OCI-LY3 (cell line): ENCODE measurements around the gene COMMD3.

ENCODE experiments used
- EZH2phosphoT487 ChIP-seq: fragments of 200-600 bp; shearing (Covaris generic); IDR thresholded peaks from 2 replicates; pipeline ENCODE4 v1.6.1; 2018; ENCODE audit warnings: antibody characterized with exemption, mixed run types, low read depth
- TF ChIP-seq, protein P1 (sequence below): fragments of 200-600, 300-600 bp; sonication (generic); IDR thresholded peaks from 2 replicates; pipeline ENCODE4 v1.5.1; 2014; ENCODE audit warnings: antibody characterized with exemption, low read length, low read depth

DNA sequence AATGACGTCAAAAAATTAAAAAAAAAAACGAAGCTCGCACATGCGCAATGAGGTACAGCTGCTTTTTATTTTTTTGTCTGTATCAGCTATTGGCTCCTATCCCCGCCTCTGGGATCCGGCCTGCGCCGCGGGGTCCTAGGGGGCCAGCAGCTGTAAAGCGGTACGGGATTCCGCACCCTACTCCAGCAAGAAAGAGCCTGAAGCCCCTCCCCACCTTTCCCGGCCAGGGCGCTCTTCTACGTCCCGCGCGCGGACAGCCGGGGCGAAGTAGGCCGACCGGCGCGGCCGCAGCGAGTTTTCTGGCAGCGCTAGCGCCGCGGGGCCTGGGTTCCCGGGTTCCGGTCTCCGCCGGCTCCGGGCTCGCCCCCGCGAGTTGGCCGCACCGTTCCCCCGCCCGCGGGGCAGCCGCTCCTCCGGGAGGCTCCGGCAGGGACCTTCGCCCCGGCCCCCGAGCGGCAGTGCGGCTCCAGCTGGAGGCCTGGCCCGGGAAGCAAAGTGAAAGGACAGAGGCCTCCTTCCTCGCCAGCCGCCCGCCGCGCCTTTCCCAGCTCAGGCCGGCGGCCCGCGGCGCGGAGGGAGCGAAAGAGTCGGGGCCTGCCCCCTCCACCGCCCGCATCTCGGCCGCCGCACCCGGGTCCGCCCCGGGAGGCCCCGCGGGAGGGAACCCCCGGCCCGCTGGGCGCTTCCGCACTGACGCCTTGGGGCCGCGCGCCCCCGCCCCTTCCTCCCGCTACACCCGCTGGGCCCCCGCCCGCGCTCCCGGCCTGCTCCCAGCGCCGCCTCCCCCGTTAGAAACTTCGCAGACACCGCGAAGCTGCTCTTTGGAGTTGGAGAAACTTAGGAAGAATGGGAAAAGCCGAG lies 24.4 kb downstream of the COMMD3 start:
- TF ChIP-seq, protein P1, sequence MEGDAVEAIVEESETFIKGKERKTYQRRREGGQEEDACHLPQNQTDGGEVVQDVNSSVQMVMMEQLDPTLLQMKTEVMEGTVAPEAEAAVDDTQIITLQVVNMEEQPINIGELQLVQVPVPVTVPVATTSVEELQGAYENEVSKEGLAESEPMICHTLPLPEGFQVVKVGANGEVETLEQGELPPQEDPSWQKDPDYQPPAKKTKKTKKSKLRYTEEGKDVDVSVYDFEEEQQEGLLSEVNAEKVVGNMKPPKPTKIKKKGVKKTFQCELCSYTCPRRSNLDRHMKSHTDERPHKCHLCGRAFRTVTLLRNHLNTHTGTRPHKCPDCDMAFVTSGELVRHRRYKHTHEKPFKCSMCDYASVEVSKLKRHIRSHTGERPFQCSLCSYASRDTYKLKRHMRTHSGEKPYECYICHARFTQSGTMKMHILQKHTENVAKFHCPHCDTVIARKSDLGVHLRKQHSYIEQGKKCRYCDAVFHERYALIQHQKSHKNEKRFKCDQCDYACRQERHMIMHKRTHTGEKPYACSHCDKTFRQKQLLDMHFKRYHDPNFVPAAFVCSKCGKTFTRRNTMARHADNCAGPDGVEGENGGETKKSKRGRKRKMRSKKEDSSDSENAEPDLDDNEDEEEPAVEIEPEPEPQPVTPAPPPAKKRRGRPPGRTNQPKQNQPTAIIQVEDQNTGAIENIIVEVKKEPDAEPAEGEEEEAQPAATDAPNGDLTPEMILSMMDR, result no peak
- no peak for TF ChIP-seq EZH2phosphoT487
